SK-N-SH (cell line): ENCODE results near the gene SLC7A14. TPM values are rescaled to one million over a fixed set of nuclear protein-coding genes. Genes with fewer than 3 reads are reported as not detected.

Experiments used
- CTCF ChIA-PET: fragments of 300-600, 350-600 bp; formaldehyde crosslinking; extraction: SDS; loops from one replicate; lab custom pipeline; 2021; lab: Yijun Ruan, JAX
- POLR2A ChIA-PET: fragments of 350-600 bp; sonication (Branson Sonifier 250); formaldehyde crosslinking; extraction: SDS; loops from one replicate; lab custom pipeline; 2020; ENCODE audit warnings: antibody characterized with exemption, inconsistent platforms; lab: Yijun Ruan, JAX
- DNase-seq: peaks from one replicate; pipeline ENCODE4 v3.0.0; 2012
- H2AFZ ChIP-seq: fragments of 200-600 bp; sonication (generic); 2 replicates; pipeline ENCODE4 v1.8.1; 2016; ENCODE audit warnings: antibody characterized with exemption, mild to moderate bottlenecking, low read depth
- H3F3A ChIP-seq: fragments of 200-600 bp; sonication (generic); replicated peaks from 2 replicates; pipeline ENCODE3; 2016; ENCODE audit warnings: antibody characterized with exemption, mild to moderate bottlenecking; ENCODE audit not compliant: insufficient read depth
- H3K27ac ChIP-seq, 2 experiments: fragments of 200-500 bp in 1 of 2; fragments of 200-600 bp in 1 of 2; sonication (Bioruptor generic) in 1 of 2; sonication (generic), shearing (Covaris generic) in 1 of 2; 2 replicates each; pipeline versions ENCODE4 v1.5.1 to v1.6.1; 2014 to 2016; ENCODE audit warnings: low read depth in 2 of 2, inconsistent platforms in 1 of 2, low read length in 1 of 2, mild to moderate bottlenecking in 1 of 2, mixed read lengths in 1 of 2
- H3K27me3 ChIP-seq: fragments of 200-600 bp; sonication (generic), shearing (Covaris generic); 2 replicates; pipeline ENCODE4 v1.6.1; 2016; ENCODE audit warnings: mixed run types; ENCODE audit not compliant: insufficient read depth
- H3K36me3 ChIP-seq, 2 experiments: fragments of 200-500 bp in 1 of 2; fragments of 200-600 bp in 1 of 2; sonication (Bioruptor generic) in 1 of 2; sonication (generic) in 1 of 2; replicated peaks in 1 of 2; 2 replicates each; pipeline versions ENCODE3 to v1.5.1; 2014 to 2016; ENCODE audit warnings: low read length in 1 of 2, mild to moderate bottlenecking in 1 of 2; ENCODE audit not compliant: insufficient read depth in 2 of 2, control insufficient read depth in 1 of 2
- H3K4me1 ChIP-seq, 2 experiments: fragments of 200-500 bp in 1 of 2; fragments of 200-600 bp in 1 of 2; sonication (Bioruptor generic) in 1 of 2; sonication (generic), shearing (Covaris generic) in 1 of 2; 2 replicates each; pipeline versions ENCODE4 v1.5.1 to v1.6.1; 2014 to 2016; ENCODE audit warnings: low read depth in 1 of 2, low read length in 1 of 2, mixed run types in 1 of 2; ENCODE audit not compliant: insufficient read depth in 2 of 2, control insufficient read depth in 1 of 2
- H3K4me2 ChIP-seq: fragments of 200-600 bp; sonication (generic), shearing (Covaris generic); 2 replicates; pipeline ENCODE4 v1.6.1; 2017; ENCODE audit warnings: mixed run types
- H3K4me3 ChIP-seq, 2 experiments: fragments of 200-500 bp in 1 of 2; fragments of 200-600 bp in 1 of 2; sonication (Bioruptor generic) in 1 of 2; sonication (generic), shearing (Covaris generic) in 1 of 2; 2 replicates each; pipeline versions ENCODE4 v1.5.1 to v1.8.1; 2014 to 2016; ENCODE audit warnings: low read depth in 2 of 2, inconsistent platforms in 1 of 2, low read length in 1 of 2, mild to moderate bottlenecking in 1 of 2, mixed read lengths in 1 of 2, moderate library complexity in 1 of 2
- H3K79me2 ChIP-seq: fragments of 200-600 bp; sonication (generic); 2 replicates; pipeline ENCODE4 v1.8.1; 2017; ENCODE audit warnings: mild to moderate bottlenecking; ENCODE audit not compliant: insufficient read depth
- H3K9ac ChIP-seq: fragments of 200-600 bp; sonication (generic); 2 replicates; pipeline ENCODE4 v1.6.1; 2017; ENCODE audit warnings: mixed run types
- H3K9me2 ChIP-seq: fragments of 200-600 bp; sonication (generic); 2 replicates; pipeline ENCODE4 v1.6.1; 2017; ENCODE audit warnings: mixed run types
- H3K9me3 ChIP-seq: fragments of 200-600 bp; sonication (generic); 2 replicates; pipeline ENCODE4 v1.6.1; 2017; ENCODE audit warnings: mixed run types, mild to moderate bottlenecking, moderate library complexity
- H4K20me1 ChIP-seq: fragments of 200-600 bp; sonication (generic); 2 replicates; pipeline ENCODE4 v1.6.1; 2017; ENCODE audit warnings: mild to moderate bottlenecking, mixed run types; ENCODE audit not compliant: insufficient read depth
- CHD2 ChIP-seq: fragments of 150-350 bp; IDR thresholded peaks from 2 replicates; pipeline ENCODE4 v1.6.1; 2018; ENCODE audit warnings: low read length; ENCODE audit not compliant: partially characterized antibody
- ELF1 ChIP-seq: IDR thresholded peaks from 2 replicates; pipeline ENCODE4 v1.4.0; 2012
- FOSL2 ChIP-seq: IDR thresholded peaks from 2 replicates; pipeline ENCODE4 v1.4.0; 2012; ENCODE audit warnings: low read depth, mild to moderate bottlenecking, moderate library complexity, borderline replicate concordance
- FOXJ3 ChIP-seq: sonication (generic); formaldehyde crosslinking; IDR thresholded peaks from 2 replicates; pipeline ENCODE4 v1.5.1; 2020; ENCODE audit warnings: mild to moderate bottlenecking, missing genetic modification reagents
- FOXM1 ChIP-seq: IDR thresholded peaks from 2 replicates; pipeline ENCODE4 v1.4.0; 2012; ENCODE audit warnings: low read depth, mild to moderate bottlenecking
- GATA2 ChIP-seq: sonication (generic); formaldehyde crosslinking; IDR thresholded peaks from 2 replicates; pipeline ENCODE4 v1.5.0; 2020; ENCODE audit warnings: mild to moderate bottlenecking, missing genetic modification reagents
- JUND ChIP-seq: IDR thresholded peaks from 2 replicates; pipeline ENCODE4 v1.4.0; 2012
- MEF2A ChIP-seq: IDR thresholded peaks from 2 replicates; pipeline ENCODE4 v1.4.0; 2012; ENCODE audit warnings: low read depth, borderline replicate concordance
- MXI1 ChIP-seq: IDR thresholded peaks from 2 replicates; pipeline ENCODE4 v1.6.1; 2012; ENCODE audit warnings: mild to moderate bottlenecking, low read depth, low read length, improper control_type of control experiment
- NFIC ChIP-seq: IDR thresholded peaks from 2 replicates; pipeline ENCODE4 v1.4.0; 2012; ENCODE audit warnings: borderline replicate concordance
- NRF1 ChIP-seq: IDR thresholded peaks from 2 replicates; pipeline ENCODE4 v1.6.1; 2012; ENCODE audit warnings: low read depth, mild to moderate bottlenecking, low read length
- POLR2AphosphoS5 ChIP-seq: IDR thresholded peaks from 2 replicates; pipeline ENCODE4 v1.6.1; 2012; ENCODE audit warnings: low read depth, low read length
- RAD21 ChIP-seq: IDR thresholded peaks from 2 replicates; pipeline ENCODE4 v1.6.1; 2012; ENCODE audit warnings: mild to moderate bottlenecking, low read length
- RCOR1 ChIP-seq: fragments of 150-350 bp; IDR thresholded peaks from 2 replicates; pipeline ENCODE4 v1.6.1; 2017; ENCODE audit warnings: antibody characterized with exemption, low read length
- RFX5 ChIP-seq: IDR thresholded peaks from 2 replicates; pipeline ENCODE4 v1.6.1; 2012; ENCODE audit warnings: mild to moderate bottlenecking, improper control_type of control experiment, low read length
- SMC3 ChIP-seq: IDR thresholded peaks from 2 replicates; pipeline ENCODE4 v1.6.1; 2012; ENCODE audit warnings: low read depth, low read length, improper control_type of control experiment
- TCF12 ChIP-seq: IDR thresholded peaks from 2 replicates; pipeline ENCODE4 v1.4.0; 2012
- TEAD4 ChIP-seq: IDR thresholded peaks from 2 replicates; pipeline ENCODE4 v1.4.0; 2012; ENCODE audit warnings: mild to moderate bottlenecking, borderline replicate concordance; ENCODE audit not compliant: insufficient read depth
- YY1 ChIP-seq: IDR thresholded peaks from 2 replicates; pipeline ENCODE4 v1.4.0; 2012; ENCODE audit warnings: low read depth, mild to moderate bottlenecking
- WGBS: methylation state at CpG from one replicate; pipeline ENCODE4 v1.1.6; 2017; ENCODE audit warnings: low lambda C conversion rate; 5-methylcytosine and 5-hydroxymethylcytosine counted together
- polyA plus RNA-seq, 3 experiments: library from polyadenylated mRNA; depleted of rRNA; stranded (reverse); fragments of >200 nt; gene quantifications; 2 replicates each; pipeline ENCODE4 v1.2.3, GENCODE V29; 2012
- TF ChIP-seq, protein P1 (sequence below): fragments of 200-600 bp; sonication (generic); IDR thresholded peaks from 2 replicates; pipeline ENCODE4 v1.6.1; 2017; ENCODE audit warnings: antibody characterized with exemption, mild to moderate bottlenecking, moderate library complexity
- TF ChIP-seq, protein P2 (sequence below): IDR thresholded peaks from 2 replicates; pipeline ENCODE4 v1.4.0; 2012; ENCODE audit warnings: low read depth
- TF ChIP-seq, protein P3 (sequence below): IDR thresholded peaks from 2 replicates; pipeline ENCODE4 v1.4.0; 2012; ENCODE audit warnings: low read depth, borderline replicate concordance
- TF ChIP-seq, protein P4 (sequence below): fragments of 150-350 bp; IDR thresholded peaks from 2 replicates; pipeline ENCODE4 v1.6.1; 2016; ENCODE audit warnings: mild to moderate bottlenecking, low read depth, low read length
- TF ChIP-seq, protein P5 (sequence below): IDR thresholded peaks from 2 replicates; pipeline ENCODE4 v1.6.1; 2012; ENCODE audit warnings: mild to moderate bottlenecking, low read depth, low read length, moderate library complexity
- TF ChIP-seq, protein P6 (sequence below): IDR thresholded peaks from 2 replicates; pipeline ENCODE4 v1.4.0; 2012; ENCODE audit warnings: low read depth, borderline replicate concordance

The SLC7A14 gene
- polyA plus RNA-seq, 1 of the 3 experiments (the other 2 are of a cell fraction) = 2.5 TPM

DNA sequence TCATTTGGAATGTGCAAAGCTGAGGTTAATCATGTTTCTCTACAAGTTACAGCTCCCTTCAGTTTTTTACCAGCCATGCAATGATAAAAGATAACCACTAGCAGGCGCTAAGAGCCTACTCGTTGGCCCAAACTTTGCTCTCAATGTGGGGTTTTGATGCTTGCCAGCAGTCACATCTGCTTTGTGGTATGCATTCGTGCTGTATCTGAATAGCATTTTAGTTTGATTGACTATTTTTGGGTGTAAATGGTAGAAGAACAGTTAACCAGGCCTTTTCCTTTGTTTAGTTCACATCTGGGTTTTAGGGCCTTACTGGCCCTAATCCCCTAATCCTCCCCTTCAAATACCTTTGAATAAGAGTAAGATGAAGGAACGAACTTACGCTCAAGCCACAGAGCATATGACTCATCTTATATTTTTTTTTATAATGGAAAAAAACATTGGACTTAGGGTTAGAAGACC, 171.6 kb downstream of the SLC7A14 start:
- no peaks in the 10 kb centered on the region for H3K9me2 ChIP-seq
- H4K20me1 ChIP-seq = no peaks in the 10 kb centered on the region
- H2AFZ ChIP-seq = no peak overlapping the region
- H3K4me1 ChIP-seq = peaks cover 0 to 6% of the 10 kb centered on the region in 2 experiments; a peak in 1 of 4 replicates
- H3K4me3 ChIP-seq = peak overlapping the region in 1 of 2 experiments; percentile 18; a peak in 1 of 4 replicates
- no peaks in the 10 kb centered on the region for H3K79me2 ChIP-seq
- H3K9ac ChIP-seq = no peak overlapping the region
- ChIA-PET POLR2A (no interaction called here), CTCF (interaction anchor here (0.6 to 10.5 kb wide), 88 partner anchors 9 to 602 kb away, joined by 3 to 316 read pairs (median 4); partner anchors contain the start of genes LRRIQ4, PHC3, RPL22L1 and SKIL)
- peak overlapping the region in 1 of 2 experiments; percentile 22; a peak in 2 of 4 replicates for H3K27ac ChIP-seq
- H3K4me2 ChIP-seq = no peak overlapping the region; the same call in 1 of the 2 replicates
- H3K36me3 ChIP-seq = no peaks in the 10 kb centered on the region
- peaks cover 4% of the 10 kb centered on the region for H3F3A ChIP-seq
- no peaks in the 10 kb centered on the region for H3K9me3 ChIP-seq
- no peaks in the 10 kb centered on the region for H3K27me3 ChIP-seq
- WGBS = 14% methylated on average over 5 of the region's 5 CpGs
- peak; percentile 71 for DNase-seq
- TF ChIP-seq, protein P1, sequence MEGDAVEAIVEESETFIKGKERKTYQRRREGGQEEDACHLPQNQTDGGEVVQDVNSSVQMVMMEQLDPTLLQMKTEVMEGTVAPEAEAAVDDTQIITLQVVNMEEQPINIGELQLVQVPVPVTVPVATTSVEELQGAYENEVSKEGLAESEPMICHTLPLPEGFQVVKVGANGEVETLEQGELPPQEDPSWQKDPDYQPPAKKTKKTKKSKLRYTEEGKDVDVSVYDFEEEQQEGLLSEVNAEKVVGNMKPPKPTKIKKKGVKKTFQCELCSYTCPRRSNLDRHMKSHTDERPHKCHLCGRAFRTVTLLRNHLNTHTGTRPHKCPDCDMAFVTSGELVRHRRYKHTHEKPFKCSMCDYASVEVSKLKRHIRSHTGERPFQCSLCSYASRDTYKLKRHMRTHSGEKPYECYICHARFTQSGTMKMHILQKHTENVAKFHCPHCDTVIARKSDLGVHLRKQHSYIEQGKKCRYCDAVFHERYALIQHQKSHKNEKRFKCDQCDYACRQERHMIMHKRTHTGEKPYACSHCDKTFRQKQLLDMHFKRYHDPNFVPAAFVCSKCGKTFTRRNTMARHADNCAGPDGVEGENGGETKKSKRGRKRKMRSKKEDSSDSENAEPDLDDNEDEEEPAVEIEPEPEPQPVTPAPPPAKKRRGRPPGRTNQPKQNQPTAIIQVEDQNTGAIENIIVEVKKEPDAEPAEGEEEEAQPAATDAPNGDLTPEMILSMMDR = peak; percentile 99
- TF ChIP-seq, protein P2, sequence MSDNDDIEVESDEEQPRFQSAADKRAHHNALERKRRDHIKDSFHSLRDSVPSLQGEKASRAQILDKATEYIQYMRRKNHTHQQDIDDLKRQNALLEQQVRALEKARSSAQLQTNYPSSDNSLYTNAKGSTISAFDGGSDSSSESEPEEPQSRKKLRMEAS = no peak
- TF ChIP-seq RAD21 (peak; percentile 100), ELF1 (no peak), POLR2AphosphoS5 (no peak), GATA2 (CRISPR knock-in tag) (no peak), JUND (peak; percentile 42), RFX5 (no peak), NFIC (peak; percentile 54; the same call in 1 of the 2 replicates), MXI1 (no peak; the same call in 1 of the 2 replicates), NRF1 (no peak), FOXJ3 (CRISPR knock-in tag) (no peak), FOXM1 (no peak), TCF12 (peak; percentile 84), SMC3 (peak; percentile 99), YY1 (peak; percentile 29; the same call in 1 of the 2 replicates), MEF2A (no peak), CHD2 (peak; percentile 49), FOSL2 (peak; percentile 58; the same call in 1 of the 2 replicates), RCOR1 (peak; percentile 62; the same call in 1 of the 2 replicates), TEAD4 (no peak)
- TF ChIP-seq, protein P3, sequence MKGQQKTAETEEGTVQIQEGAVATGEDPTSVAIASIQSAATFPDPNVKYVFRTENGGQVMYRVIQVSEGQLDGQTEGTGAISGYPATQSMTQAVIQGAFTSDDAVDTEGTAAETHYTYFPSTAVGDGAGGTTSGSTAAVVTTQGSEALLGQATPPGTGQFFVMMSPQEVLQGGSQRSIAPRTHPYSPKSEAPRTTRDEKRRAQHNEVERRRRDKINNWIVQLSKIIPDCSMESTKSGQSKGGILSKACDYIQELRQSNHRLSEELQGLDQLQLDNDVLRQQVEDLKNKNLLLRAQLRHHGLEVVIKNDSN = no peak
- TF ChIP-seq, protein P4, sequence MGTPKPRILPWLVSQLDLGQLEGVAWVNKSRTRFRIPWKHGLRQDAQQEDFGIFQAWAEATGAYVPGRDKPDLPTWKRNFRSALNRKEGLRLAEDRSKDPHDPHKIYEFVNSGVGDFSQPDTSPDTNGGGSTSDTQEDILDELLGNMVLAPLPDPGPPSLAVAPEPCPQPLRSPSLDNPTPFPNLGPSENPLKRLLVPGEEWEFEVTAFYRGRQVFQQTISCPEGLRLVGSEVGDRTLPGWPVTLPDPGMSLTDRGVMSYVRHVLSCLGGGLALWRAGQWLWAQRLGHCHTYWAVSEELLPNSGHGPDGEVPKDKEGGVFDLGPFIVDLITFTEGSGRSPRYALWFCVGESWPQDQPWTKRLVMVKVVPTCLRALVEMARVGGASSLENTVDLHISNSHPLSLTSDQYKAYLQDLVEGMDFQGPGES = no peak
- TF ChIP-seq, protein P5, sequence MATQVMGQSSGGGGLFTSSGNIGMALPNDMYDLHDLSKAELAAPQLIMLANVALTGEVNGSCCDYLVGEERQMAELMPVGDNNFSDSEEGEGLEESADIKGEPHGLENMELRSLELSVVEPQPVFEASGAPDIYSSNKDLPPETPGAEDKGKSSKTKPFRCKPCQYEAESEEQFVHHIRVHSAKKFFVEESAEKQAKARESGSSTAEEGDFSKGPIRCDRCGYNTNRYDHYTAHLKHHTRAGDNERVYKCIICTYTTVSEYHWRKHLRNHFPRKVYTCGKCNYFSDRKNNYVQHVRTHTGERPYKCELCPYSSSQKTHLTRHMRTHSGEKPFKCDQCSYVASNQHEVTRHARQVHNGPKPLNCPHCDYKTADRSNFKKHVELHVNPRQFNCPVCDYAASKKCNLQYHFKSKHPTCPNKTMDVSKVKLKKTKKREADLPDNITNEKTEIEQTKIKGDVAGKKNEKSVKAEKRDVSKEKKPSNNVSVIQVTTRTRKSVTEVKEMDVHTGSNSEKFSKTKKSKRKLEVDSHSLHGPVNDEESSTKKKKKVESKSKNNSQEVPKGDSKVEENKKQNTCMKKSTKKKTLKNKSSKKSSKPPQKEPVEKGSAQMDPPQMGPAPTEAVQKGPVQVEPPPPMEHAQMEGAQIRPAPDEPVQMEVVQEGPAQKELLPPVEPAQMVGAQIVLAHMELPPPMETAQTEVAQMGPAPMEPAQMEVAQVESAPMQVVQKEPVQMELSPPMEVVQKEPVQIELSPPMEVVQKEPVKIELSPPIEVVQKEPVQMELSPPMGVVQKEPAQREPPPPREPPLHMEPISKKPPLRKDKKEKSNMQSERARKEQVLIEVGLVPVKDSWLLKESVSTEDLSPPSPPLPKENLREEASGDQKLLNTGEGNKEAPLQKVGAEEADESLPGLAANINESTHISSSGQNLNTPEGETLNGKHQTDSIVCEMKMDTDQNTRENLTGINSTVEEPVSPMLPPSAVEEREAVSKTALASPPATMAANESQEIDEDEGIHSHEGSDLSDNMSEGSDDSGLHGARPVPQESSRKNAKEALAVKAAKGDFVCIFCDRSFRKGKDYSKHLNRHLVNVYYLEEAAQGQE = 0 out of 2 replicates have a peak, but pooled peaks have one; percentile 29
- TF ChIP-seq, protein P6, sequence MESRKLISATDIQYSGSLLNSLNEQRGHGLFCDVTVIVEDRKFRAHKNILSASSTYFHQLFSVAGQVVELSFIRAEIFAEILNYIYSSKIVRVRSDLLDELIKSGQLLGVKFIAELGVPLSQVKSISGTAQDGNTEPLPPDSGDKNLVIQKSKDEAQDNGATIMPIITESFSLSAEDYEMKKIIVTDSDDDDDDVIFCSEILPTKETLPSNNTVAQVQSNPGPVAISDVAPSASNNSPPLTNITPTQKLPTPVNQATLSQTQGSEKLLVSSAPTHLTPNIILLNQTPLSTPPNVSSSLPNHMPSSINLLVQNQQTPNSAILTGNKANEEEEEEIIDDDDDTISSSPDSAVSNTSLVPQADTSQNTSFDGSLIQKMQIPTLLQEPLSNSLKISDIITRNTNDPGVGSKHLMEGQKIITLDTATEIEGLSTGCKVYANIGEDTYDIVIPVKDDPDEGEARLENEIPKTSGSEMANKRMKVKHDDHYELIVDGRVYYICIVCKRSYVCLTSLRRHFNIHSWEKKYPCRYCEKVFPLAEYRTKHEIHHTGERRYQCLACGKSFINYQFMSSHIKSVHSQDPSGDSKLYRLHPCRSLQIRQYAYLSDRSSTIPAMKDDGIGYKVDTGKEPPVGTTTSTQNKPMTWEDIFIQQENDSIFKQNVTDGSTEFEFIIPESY = no peak
